CD14-positive monocyte (primary cell): ENCODE measurements around the gene C10orf143. TPM values are rescaled to one million over a fixed set of nuclear protein-coding genes. Genes with fewer than 3 reads are reported as not detected.

ENCODE experiments used
- DNase-seq, 3 donors: peaks; one replicate each; pipeline ENCODE4 v3.0.0-alpha.2; 2011 to 2022
- H2AFZ ChIP-seq: 2 replicates; pipeline ENCODE4 v1.6.0; 2012; ENCODE audit warnings: mild to moderate bottlenecking, low read depth, low read length, inconsistent platforms; ENCODE audit not compliant: insufficient read depth, poor library complexity, severe bottlenecking
- H3K27ac ChIP-seq, 2 donors: 1 replicate in 1 of 2; 2 replicates in 1 of 2; pipeline ENCODE4 v1.5.1; 2012 to 2013; ENCODE audit warnings: low read length in 2 of 2, control low read depth in 1 of 2, inconsistent platforms in 1 of 2, low read depth in 1 of 2, mild to moderate bottlenecking in 1 of 2
- H3K27me3 ChIP-seq, 2 donors: one replicate each; pipeline versions ENCODE4 v1.6.0 to v1.6.1; 2011 to 2013; ENCODE audit warnings: low read length in 2 of 2; ENCODE audit not compliant: control insufficient read depth in 2 of 2, insufficient read depth in 2 of 2
- H3K36me3 ChIP-seq, 2 donors: replicated peaks in 1 of 2; 1 replicate in 1 of 2; 2 replicates in 1 of 2; pipeline versions ENCODE4 v1.5.1 to v1.6.1; 2012 to 2013; ENCODE audit warnings: low read length in 2 of 2, control low read depth in 1 of 2, inconsistent platforms in 1 of 2, mild to moderate bottlenecking in 1 of 2; ENCODE audit not compliant: insufficient read depth in 2 of 2, control insufficient read depth in 1 of 2
- H3K4me1 ChIP-seq, 2 donors: 1 replicate in 1 of 2; 2 replicates in 1 of 2; pipeline versions ENCODE4 v1.5.1 to v1.6.1; 2012 to 2013; ENCODE audit warnings: low read length in 2 of 2, control low read depth in 1 of 2, inconsistent platforms in 1 of 2, mild to moderate bottlenecking in 1 of 2, moderate library complexity in 1 of 2; ENCODE audit not compliant: insufficient read depth in 2 of 2, control insufficient read depth in 1 of 2
- H3K4me2 ChIP-seq: replicated peaks from 2 replicates; pipeline ENCODE3; 2012; ENCODE audit warnings: low read length, moderate library complexity, mild to moderate bottlenecking; ENCODE audit not compliant: poor library complexity, severe bottlenecking; ENCODE audit errors: extremely low read depth
- H3K4me3 ChIP-seq, 3 experiments: fragments of 200-600 bp in 1 of 3; sonication (generic) in 1 of 3; replicated peaks in 1 of 3; 1 replicate in 2 of 3; 2 replicates in 1 of 3; pipeline ENCODE4 v1.5.1; 2011 to 2013; ENCODE audit warnings: low read length in 3 of 3, mild to moderate bottlenecking in 3 of 3, control low read depth in 2 of 3, low read depth in 2 of 3, inconsistent platforms in 1 of 3, moderate library complexity in 1 of 3
- H3K79me2 ChIP-seq: 2 replicates; pipeline ENCODE4 v1.6.0; 2012; ENCODE audit warnings: mild to moderate bottlenecking, control low read depth, inconsistent platforms, low read length, moderate library complexity; ENCODE audit not compliant: insufficient read depth
- H3K9ac ChIP-seq: 2 replicates; pipeline ENCODE4 v1.6.0; 2017; ENCODE audit warnings: low read length, mild to moderate bottlenecking; ENCODE audit not compliant: insufficient read depth, poor library complexity, severe bottlenecking
- H3K9me3 ChIP-seq, 2 donors: replicated peaks in 1 of 2; 1 replicate in 1 of 2; 2 replicates in 1 of 2; pipeline versions ENCODE4 v1.5.1 to v1.6.1; 2012 to 2013; ENCODE audit warnings: low read length in 2 of 2, control low read depth in 1 of 2; ENCODE audit not compliant: control insufficient read depth in 1 of 2, insufficient read depth in 1 of 2
- H4K20me1 ChIP-seq: 2 replicates; pipeline ENCODE4 v1.6.0; 2012; ENCODE audit warnings: mild to moderate bottlenecking, low read length, control low read depth, moderate library complexity; ENCODE audit not compliant: insufficient read depth
- H3K27ac Mint-ChIP-seq, 7 donors: one replicate each; pipeline ENCODE4 v1.8.0; 2020; ENCODE audit warnings: mild to moderate bottlenecking in 7 of 7, mixed read lengths in 7 of 7, moderate library complexity in 6 of 7, inconsistent platforms in 2 of 7
- H3K27me3 Mint-ChIP-seq, 3 donors: one replicate each; pipeline ENCODE4 v1.8.0; 2021 to 2022; ENCODE audit warnings: low read depth in 3 of 3, mild to moderate bottlenecking in 3 of 3, mixed read lengths in 3 of 3, moderate library complexity in 3 of 3, inconsistent platforms in 1 of 3
- H3K36me3 Mint-ChIP-seq, 2 donors: one replicate each; pipeline ENCODE4 v1.8.0; 2020; ENCODE audit warnings: mixed read lengths in 2 of 2, inconsistent platforms in 1 of 2, mild to moderate bottlenecking in 1 of 2
- H3K4me1 Mint-ChIP-seq: one replicate; pipeline ENCODE4 v1.8.0; 2020; ENCODE audit warnings: mild to moderate bottlenecking, mixed read lengths
- H3K4me3 Mint-ChIP-seq, 2 donors: one replicate each; pipeline ENCODE4 v1.8.0; 2020; ENCODE audit warnings: mild to moderate bottlenecking in 2 of 2, mixed read lengths in 2 of 2, moderate library complexity in 1 of 2
- H3K9me3 Mint-ChIP-seq, 7 donors: one replicate each; pipeline ENCODE4 v1.8.0; 2020 to 2022; ENCODE audit warnings: mixed read lengths in 7 of 7, mild to moderate bottlenecking in 6 of 7, moderate library complexity in 6 of 7, inconsistent platforms in 2 of 7
- CTCF ChIP-seq: fragments of 200-600 bp; IDR thresholded peaks from one replicate; pipeline ENCODE4 v1.8.0; 2022; ENCODE audit warnings: antibody characterized with exemption, mild to moderate bottlenecking
- WGBS: methylation state at CpG from one replicate; pipeline ENCODE4 v1.1.5; 2013; ENCODE audit warnings: missing lambda C conversion rate; ENCODE audit not compliant: insufficient coverage; 5-methylcytosine and 5-hydroxymethylcytosine counted together
- intact Hi-C, 2 donors: fragments of 100-400 bp; cut with micrococcal nuclease; formaldehyde crosslinking; loops; one replicate each; pipeline versions ENCODE4 v1.15.0 to v1.15.1; 2023
- polyA plus RNA-seq, 3 donors: library from polyadenylated mRNA; depleted of rRNA in 1 of 3; unstranded in 2 of 3; stranded (reverse) in 1 of 3; fragments of 300-500 nt in 2 of 3; fragments of >200 nt in 1 of 3; fragmentation: Illumina TruSeq in 2 of 3; gene quantifications; 1 replicate in 2 of 3; 2 replicates in 1 of 3; pipeline ENCODE4 v1.2.3, GENCODE V29; 2012 to 2021

C10orf143 gene
- polyA plus RNA-seq, 3 donors: 3.6 to 11.6 (median 8.0) TPM

DNA sequence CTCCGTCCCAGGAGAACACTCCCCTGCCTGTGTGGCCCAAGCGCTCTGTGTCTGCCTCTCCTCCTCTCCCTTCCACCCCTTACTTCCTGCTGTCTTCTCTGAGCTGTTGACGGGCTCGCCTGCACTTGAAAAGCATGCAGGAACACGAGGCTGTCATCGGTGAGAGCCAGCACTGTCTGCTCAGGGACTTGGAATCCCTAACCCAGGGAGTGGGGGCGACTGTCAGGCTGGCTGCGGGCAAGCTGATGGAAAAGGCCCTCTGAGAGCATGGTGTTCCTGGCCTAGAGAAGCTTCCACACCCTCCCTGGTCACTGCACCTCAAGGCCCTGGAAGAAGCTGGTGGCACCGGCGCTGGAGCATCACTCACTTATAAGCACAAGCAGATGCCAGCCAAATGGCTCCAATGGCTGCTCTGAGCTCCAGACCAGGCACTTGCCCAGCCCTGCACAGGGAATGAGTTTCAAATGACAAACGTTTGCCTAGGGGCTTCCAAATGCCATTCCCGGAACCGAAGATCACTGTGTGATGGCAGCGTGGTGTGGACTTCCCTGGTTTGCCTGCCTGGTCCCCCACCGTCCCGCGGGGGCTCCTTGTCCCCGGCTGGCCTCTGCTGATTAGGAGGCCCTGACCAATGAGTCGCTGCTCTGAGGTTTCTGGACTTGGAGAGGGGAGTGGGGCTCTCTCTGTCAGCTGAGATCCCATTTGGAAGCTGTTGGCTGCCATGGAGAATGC lies 89.8 kb downstream of the C10orf143 start:
- H3K27me3 ChIP-seq: no peaks in the 10 kb centered on the region
- H3K4me1 ChIP-seq: no peaks in the 10 kb centered on the region
- no peak overlapping the region for H3K9ac ChIP-seq
- Mint-ChIP-seq H3K27ac (no peak overlapping the region), H3K4me1 (peaks cover 2% of the 10 kb centered on the region), H3K36me3 (no peaks in the 10 kb centered on the region), H3K27me3 (peaks cover 3 to 9% (median 4%) of the 10 kb centered on the region in 3 donors), H3K9me3 (peaks cover 0 to under 1% (median 0%) of the 10 kb centered on the region in 7 donors), H3K4me3 (no peak overlapping the region)
- WGBS: 65% methylated on average over 13 of the region's 19 CpGs
- H4K20me1 ChIP-seq: no peaks in the 10 kb centered on the region
- no peak for DNase-seq
- H3K4me3 ChIP-seq: no peak overlapping the region
- no peaks in the 10 kb centered on the region for H3K79me2 ChIP-seq
- TF ChIP-seq CTCF: no peak
- H3K36me3 ChIP-seq: no peaks in the 10 kb centered on the region
- H3K27ac ChIP-seq: no peak overlapping the region
- no peak overlapping the region for H3K4me2 ChIP-seq
- no peak overlapping the region for H2AFZ ChIP-seq
- intact Hi-C loops: no loop called here
- H3K9me3 ChIP-seq: no peaks in the 10 kb centered on the region

DNA sequence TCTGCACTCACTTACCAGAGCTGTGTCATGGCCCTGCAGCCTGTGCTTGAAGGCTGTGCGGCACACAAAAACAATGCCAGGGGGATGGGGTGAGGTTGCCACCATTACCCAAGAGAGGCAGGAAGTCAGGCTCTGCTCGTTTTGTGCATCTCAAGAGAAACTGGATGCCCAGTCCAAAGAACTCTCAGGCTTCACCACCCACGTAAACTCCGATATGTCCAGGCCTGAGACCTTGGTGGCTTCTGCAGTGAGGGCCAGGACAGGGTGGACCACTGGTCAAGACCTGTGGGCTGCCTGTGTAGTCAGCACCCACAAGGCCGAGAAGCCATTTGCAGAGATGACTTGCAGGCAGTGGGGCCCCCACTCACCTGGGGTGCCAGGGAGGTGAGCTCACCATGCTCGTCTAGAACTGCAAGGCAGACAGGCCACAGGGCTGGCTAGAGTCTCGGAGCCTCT lies 91.9 kb downstream of the C10orf143 start:
- H3K27me3 ChIP-seq: no peaks in the 10 kb centered on the region
- H3K36me3 ChIP-seq: no peaks in the 10 kb centered on the region
- no peak for DNase-seq
- intact Hi-C loops: no loop called here
- no peaks in the 10 kb centered on the region for H3K9me3 ChIP-seq
- peaks cover 2 to 8% (median 3%) of the 10 kb centered on the region in 3 donors for H3K27me3 Mint-ChIP-seq
- no peak overlapping the region for H2AFZ ChIP-seq
- TF ChIP-seq CTCF: no peak
- no peaks in the 10 kb centered on the region for H3K79me2 ChIP-seq
- peaks cover 2% of the 10 kb centered on the region for H3K4me1 Mint-ChIP-seq
- no peak overlapping the region for H3K4me3 Mint-ChIP-seq
- peaks cover 0 to 4% (median 0%) of the 10 kb centered on the region in 7 donors for H3K9me3 Mint-ChIP-seq
- 100% methylated on average over 3 of the region's 7 CpGs for WGBS
- no peak overlapping the region for H3K9ac ChIP-seq
- H3K27ac Mint-ChIP-seq: no peak overlapping the region
- H3K4me1 ChIP-seq: no peaks in the 10 kb centered on the region
- no peak overlapping the region for H3K4me2 ChIP-seq
- no peak overlapping the region for H3K27ac ChIP-seq
- no peaks in the 10 kb centered on the region for H3K36me3 Mint-ChIP-seq
- H3K4me3 ChIP-seq: no peak overlapping the region
- no peaks in the 10 kb centered on the region for H4K20me1 ChIP-seq
